HepG2 (cell line): Measurements from ENCODE around the gene PRR14. TPM values are rescaled to one million over a fixed set of nuclear protein-coding genes. Genes with fewer than 3 reads are reported as not detected.

ENCODE experiments used
- HMG20B ChIP-seq: conservative IDR thresholded peaks from 2 replicates; pipeline ENCODE4 v1.6.1; 2016; ENCODE audit warnings: missing genetic modification reagents, missing compliant biosample characterization
- KAT2B ChIP-seq: fragments of 150-350 bp; IDR thresholded peaks from 2 replicates; pipeline ENCODE4 v1.6.1; 2014; ENCODE audit warnings: low read depth, low read length, borderline replicate concordance
- KLF12 ChIP-seq: sonication (generic); formaldehyde crosslinking; IDR thresholded peaks from 2 replicates; pipeline ENCODE4 v1.4.0; 2020; ENCODE audit warnings: missing genetic modification reagents, borderline replicate concordance
- NFYC ChIP-seq: IDR thresholded peaks from 2 replicates; pipeline ENCODE4 v1.6.1; 2016; ENCODE audit warnings: missing genetic modification reagents, missing compliant biosample characterization
- PHF8 ChIP-seq: sonication (generic); formaldehyde crosslinking; IDR thresholded peaks from 2 replicates; pipeline ENCODE4 v1.5.0; 2020; ENCODE audit warnings: missing genetic modification reagents
- RAD51 ChIP-seq: fragments of 450-650 bp; IDR thresholded peaks from 2 replicates; pipeline ENCODE4 v1.6.1; 2016; ENCODE audit warnings: borderline replicate concordance
- ZKSCAN8 ChIP-seq: IDR thresholded peaks from 2 replicates; pipeline ENCODE4 v1.6.1; 2016; ENCODE audit warnings: borderline replicate concordance, missing genetic modification reagents, missing compliant biosample characterization
- polyA plus RNA-seq, 8 experiments: library from polyadenylated mRNA; depleted of rRNA in 3 of 8; stranded (reverse) in 7 of 8; unstranded in 1 of 8; fragments of >200 nt; fragmentation: Illumina TruSeq in 4 of 8; extraction: Trizol in 4 of 8; gene quantifications; 2 replicates each; pipeline versions ENCODE4 v1.2.1 to v1.2.3, GENCODE V29; 2011 to 2016; ENCODE audit warnings: low read depth in 4 of 8, missing spikeins in 1 of 8, mixed read lengths in 1 of 8; ENCODE audit not compliant: insufficient read depth in 1 of 8
- total RNA-seq, 5 experiments: library from RNA; depleted of rRNA; stranded (reverse); fragments of >200 nt; fragmentation: Illumina TruSeq; extraction: Trizol; gene quantifications; 2 replicates each; pipeline ENCODE4 v1.2.3, GENCODE V29; 2016; ENCODE audit warnings: low read depth in 1 of 5
- TF ChIP-seq, protein P1 (sequence below): IDR thresholded peaks from 2 replicates; pipeline ENCODE4 v1.4.0; 2020; ENCODE audit warnings: mild to moderate bottlenecking, missing genetic modification reagents
- TF ChIP-seq, protein P2 (sequence below): sonication (generic); formaldehyde crosslinking; IDR thresholded peaks from 2 replicates; pipeline ENCODE4 v1.5.1; 2020; ENCODE audit warnings: missing genetic modification reagents, mild to moderate bottlenecking, borderline replicate concordance
- TF ChIP-seq, protein P3 (sequence below): sonication (generic); formaldehyde crosslinking; IDR thresholded peaks from 2 replicates; pipeline ENCODE4 v1.8.1; 2023; ENCODE audit warnings: mild to moderate bottlenecking, moderate library complexity, missing genetic modification reagents
- TF ChIP-seq, protein P4 (sequence below): sonication (generic); formaldehyde crosslinking; IDR thresholded peaks from 2 replicates; pipeline ENCODE4 v1.4.0; 2020; ENCODE audit warnings: mild to moderate bottlenecking, low read depth, missing genetic modification reagents
- TF ChIP-seq, protein P5 (sequence below): sonication (generic); formaldehyde crosslinking; IDR thresholded peaks from 2 replicates; pipeline ENCODE4 v1.8.0; 2022; ENCODE audit warnings: mild to moderate bottlenecking, missing genetic modification reagents, moderate library complexity

PRR14 gene
- total and polyA plus RNA-seq, 2 of the 13 experiments (the other 11 are each of a cell fraction or from before 2014, with no cell fraction given), result 8.4 to 11.0 TPM

DNA sequence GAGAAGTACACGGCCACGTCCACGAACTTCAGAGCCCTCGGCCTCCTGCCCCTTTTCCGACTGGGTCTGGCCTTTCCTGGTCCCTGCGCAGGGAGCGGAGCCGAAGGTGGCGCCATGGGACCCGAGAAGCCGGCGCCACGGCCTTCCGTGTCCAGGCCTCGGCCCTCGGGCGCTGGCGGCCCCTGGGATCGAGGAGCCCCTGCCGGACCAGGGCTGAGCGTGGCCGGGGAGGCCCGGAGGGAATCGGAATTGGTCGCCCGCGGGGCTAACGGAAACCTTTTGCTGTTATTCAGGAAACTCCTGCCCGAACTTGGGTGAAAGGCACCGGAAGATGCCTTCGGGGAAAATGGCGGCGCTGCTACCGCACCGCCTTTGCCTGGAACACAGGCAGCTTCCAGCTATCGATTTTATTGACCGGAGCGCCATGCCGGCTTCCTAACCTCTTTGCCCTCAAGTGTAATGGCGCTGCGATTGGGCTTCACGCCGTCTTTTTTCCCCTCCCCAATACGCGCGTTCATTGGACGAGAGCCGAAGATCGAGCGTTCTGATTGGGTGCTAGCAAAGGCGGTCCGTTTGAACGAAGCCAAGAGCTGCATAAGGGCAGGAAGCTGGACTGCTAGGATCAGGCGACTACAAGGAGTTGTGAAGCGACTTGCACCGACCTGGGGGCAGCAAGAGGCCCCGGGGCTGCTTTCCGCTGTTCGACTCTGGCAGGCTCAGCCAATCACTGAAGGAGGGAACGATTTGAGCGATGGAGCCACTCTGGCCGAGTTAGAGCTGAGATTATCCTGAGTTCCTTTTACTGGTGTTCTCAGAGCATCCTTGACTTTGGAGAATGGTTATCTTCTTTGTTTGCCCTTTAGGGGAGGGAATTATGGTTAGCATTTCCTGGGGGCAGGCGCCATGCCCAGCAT lies 40.6 kb upstream of the PRR14 start, which contains the start of gene ZNF689 (continued):
- TF ChIP-seq, protein P1, sequence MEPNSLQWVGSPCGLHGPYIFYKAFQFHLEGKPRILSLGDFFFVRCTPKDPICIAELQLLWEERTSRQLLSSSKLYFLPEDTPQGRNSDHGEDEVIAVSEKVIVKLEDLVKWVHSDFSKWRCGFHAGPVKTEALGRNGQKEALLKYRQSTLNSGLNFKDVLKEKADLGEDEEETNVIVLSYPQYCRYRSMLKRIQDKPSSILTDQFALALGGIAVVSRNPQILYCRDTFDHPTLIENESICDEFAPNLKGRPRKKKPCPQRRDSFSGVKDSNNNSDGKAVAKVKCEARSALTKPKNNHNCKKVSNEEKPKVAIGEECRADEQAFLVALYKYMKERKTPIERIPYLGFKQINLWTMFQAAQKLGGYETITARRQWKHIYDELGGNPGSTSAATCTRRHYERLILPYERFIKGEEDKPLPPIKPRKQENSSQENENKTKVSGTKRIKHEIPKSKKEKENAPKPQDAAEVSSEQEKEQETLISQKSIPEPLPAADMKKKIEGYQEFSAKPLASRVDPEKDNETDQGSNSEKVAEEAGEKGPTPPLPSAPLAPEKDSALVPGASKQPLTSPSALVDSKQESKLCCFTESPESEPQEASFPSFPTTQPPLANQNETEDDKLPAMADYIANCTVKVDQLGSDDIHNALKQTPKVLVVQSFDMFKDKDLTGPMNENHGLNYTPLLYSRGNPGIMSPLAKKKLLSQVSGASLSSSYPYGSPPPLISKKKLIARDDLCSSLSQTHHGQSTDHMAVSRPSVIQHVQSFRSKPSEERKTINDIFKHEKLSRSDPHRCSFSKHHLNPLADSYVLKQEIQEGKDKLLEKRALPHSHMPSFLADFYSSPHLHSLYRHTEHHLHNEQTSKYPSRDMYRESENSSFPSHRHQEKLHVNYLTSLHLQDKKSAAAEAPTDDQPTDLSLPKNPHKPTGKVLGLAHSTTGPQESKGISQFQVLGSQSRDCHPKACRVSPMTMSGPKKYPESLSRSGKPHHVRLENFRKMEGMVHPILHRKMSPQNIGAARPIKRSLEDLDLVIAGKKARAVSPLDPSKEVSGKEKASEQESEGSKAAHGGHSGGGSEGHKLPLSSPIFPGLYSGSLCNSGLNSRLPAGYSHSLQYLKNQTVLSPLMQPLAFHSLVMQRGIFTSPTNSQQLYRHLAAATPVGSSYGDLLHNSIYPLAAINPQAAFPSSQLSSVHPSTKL, result peak; percentile 78
- TF ChIP-seq, protein P2, sequence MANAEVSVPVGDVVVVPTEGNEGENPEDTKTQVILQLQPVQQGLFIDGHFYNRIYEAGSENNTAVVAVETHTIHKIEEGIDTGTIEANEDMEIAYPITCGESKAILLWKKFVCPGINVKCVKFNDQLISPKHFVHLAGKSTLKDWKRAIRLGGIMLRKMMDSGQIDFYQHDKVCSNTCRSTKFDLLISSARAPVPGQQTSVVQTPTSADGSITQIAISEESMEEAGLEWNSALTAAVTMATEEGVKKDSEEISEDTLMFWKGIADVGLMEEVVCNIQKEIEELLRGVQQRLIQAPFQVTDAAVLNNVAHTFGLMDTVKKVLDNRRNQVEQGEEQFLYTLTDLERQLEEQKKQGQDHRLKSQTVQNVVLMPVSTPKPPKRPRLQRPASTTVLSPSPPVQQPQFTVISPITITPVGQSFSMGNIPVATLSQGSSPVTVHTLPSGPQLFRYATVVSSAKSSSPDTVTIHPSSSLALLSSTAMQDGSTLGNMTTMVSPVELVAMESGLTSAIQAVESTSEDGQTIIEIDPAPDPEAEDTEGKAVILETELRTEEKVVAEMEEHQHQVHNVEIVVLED (CRISPR knock-in tag), result peak; percentile 89
- TF ChIP-seq RAD51, result no peak
- peak; percentile 48; the same call in 1 of the 2 replicates for TF ChIP-seq KLF12 (CRISPR knock-in tag)
- peak; percentile 100 for TF ChIP-seq PHF8 (CRISPR knock-in tag)
- TF ChIP-seq, protein P3, sequence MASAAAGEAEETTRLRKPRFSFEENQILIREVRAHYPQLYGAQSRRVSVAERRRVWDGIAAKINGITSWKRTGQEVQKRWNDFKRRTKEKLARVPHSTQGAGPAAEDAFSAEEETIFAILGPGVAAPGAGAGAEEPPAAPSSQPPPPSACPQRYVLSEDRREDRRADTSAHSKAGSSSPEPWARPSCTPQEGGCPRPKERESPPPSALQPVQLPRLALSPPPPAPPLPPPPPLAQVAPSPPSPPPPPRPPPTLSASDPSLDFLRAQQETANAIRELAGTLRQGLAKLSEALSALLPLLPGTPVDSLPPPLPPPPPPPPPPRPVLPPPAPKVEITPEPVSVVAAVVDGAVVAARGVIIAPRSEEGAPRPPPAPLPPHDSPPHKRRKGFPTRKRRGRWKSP (CRISPR knock-in tag), result peak; percentile 97
- TF ChIP-seq NFYC, result peak; percentile 100
- TF ChIP-seq ZKSCAN8 (CRISPR knock-in tag), result peak; percentile 80
- TF ChIP-seq, protein P4, sequence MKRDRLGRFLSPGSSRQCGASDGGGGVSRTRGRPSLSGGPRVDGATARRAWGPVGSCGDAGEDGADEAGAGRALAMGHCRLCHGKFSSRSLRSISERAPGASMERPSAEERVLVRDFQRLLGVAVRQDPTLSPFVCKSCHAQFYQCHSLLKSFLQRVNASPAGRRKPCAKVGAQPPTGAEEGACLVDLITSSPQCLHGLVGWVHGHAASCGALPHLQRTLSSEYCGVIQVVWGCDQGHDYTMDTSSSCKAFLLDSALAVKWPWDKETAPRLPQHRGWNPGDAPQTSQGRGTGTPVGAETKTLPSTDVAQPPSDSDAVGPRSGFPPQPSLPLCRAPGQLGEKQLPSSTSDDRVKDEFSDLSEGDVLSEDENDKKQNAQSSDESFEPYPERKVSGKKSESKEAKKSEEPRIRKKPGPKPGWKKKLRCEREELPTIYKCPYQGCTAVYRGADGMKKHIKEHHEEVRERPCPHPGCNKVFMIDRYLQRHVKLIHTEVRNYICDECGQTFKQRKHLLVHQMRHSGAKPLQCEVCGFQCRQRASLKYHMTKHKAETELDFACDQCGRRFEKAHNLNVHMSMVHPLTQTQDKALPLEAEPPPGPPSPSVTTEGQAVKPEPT (CRISPR knock-in tag), result peak; percentile 44; the same call in 1 of the 2 replicates
- peak; percentile 100 for TF ChIP-seq KAT2B
- TF ChIP-seq, protein P5, sequence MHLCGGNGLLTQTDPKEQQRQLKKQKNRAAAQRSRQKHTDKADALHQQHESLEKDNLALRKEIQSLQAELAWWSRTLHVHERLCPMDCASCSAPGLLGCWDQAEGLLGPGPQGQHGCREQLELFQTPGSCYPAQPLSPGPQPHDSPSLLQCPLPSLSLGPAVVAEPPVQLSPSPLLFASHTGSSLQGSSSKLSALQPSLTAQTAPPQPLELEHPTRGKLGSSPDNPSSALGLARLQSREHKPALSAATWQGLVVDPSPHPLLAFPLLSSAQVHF (CRISPR knock-in tag), result peak; percentile 95; the same call in 1 of the 2 replicates
- TF ChIP-seq HMG20B, result peak; percentile 22; the same call in 1 of the 2 replicates
